C4-2B (cell line): ENCODE data around the gene PCBP4.

ENCODE experiments used
- CTCF ChIP-seq: fragments of 450-650 bp; conservative IDR thresholded peaks from 2 replicates; pipeline ENCODE4 v1.5.1; 2017; ENCODE audit warnings: mild to moderate bottlenecking
- ZFX ChIP-seq: fragments of 450-650 bp; IDR thresholded peaks from 2 replicates; pipeline ENCODE4 v1.6.1; 2017

- TF ChIP-seq CTCF (no peak), ZFX (no peak)
These were observed 22.7 kb downstream of the PCBP4 start for GRCh38 chr3:51944451-51945021.
